Measurements from ENCODE around the gene CNR2.

CNR2 gene

GRCh38 chr1:23928789-23929188, 15.6 kb upstream of the CNR2 start (continued):
- TF ChIP-seq CSRNP3 (CRISPR knock-in tag; IDR thresholded peaks at IDR 0.05) (no peak), ISL1 (CRISPR knock-in tag; IDR thresholded peaks at IDR 0.05) (no peak)

GRCh38 chr1:23927097-23927496, 13.9 kb upstream of the CNR2 start:
- TF ChIP-seq ARNTL (CRISPR knock-in tag; IDR thresholded peaks at IDR 0.05; ENCODE audit: borderline replicate concordance, low read depth) (no peak), GLIS3 (CRISPR knock-in tag; IDR thresholded peaks at IDR 0.05) (no peak), TCF4 (CRISPR knock-in tag; IDR thresholded peaks at IDR 0.05; ENCODE audit: borderline replicate concordance) (no peak), CREB5 (CRISPR knock-in tag; IDR thresholded peaks at IDR 0.05; ENCODE audit: low read depth) (no peak), TSHZ2 (CRISPR knock-in tag; IDR thresholded peaks at IDR 0.05) (no peak), POU6F1 (CRISPR knock-in tag; IDR thresholded peaks at IDR 0.05; ENCODE audit: borderline replicate concordance, low read depth) (no peak), ZNF70 (CRISPR knock-in tag; IDR thresholded peaks at IDR 0.05) (no peak), OSR1 (CRISPR knock-in tag; IDR thresholded peaks at IDR 0.05) (no peak), CSRNP3 (CRISPR knock-in tag; IDR thresholded peaks at IDR 0.05) (no peak), BACH2 (CRISPR knock-in tag; IDR thresholded peaks at IDR 0.05; ENCODE audit: borderline replicate concordance) (no peak), ESRRG (CRISPR knock-in tag; IDR thresholded peaks at IDR 0.05) (no peak), ZNF8 (CRISPR knock-in tag; IDR thresholded peaks at IDR 0.05) (no peak), PPARA (CRISPR knock-in tag; IDR thresholded peaks at IDR 0.05; ENCODE audit: borderline replicate concordance) (no peak), SNAI2 (CRISPR knock-in tag; IDR thresholded peaks at IDR 0.05) (no peak), ZC3H10 (CRISPR knock-in tag; IDR thresholded peaks at IDR 0.05) (no peak), ZFP30 (CRISPR knock-in tag; IDR thresholded peaks at IDR 0.05) (no peak), TOX (CRISPR knock-in tag; IDR thresholded peaks at IDR 0.05; ENCODE audit: borderline replicate concordance) (no peak), PATZ1 (CRISPR knock-in tag; IDR thresholded peaks at IDR 0.05; ENCODE audit: borderline replicate concordance) (no peak), ZFP3 (CRISPR knock-in tag; IDR thresholded peaks at IDR 0.05) (no peak), CSDC2 (CRISPR knock-in tag; IDR thresholded peaks at IDR 0.05) (no peak)
- no peak for ATAC-seq

GRCh38 chr1:23925279-23925678, 12.1 kb upstream of the CNR2 start:
- TF ChIP-seq TCF4 (CRISPR knock-in tag; IDR thresholded peaks at IDR 0.05; ENCODE audit: borderline replicate concordance): no peak
- no peak for TF ChIP-seq POU6F1 (CRISPR knock-in tag; IDR thresholded peaks at IDR 0.05; ENCODE audit: borderline replicate concordance, low read depth)
- no peak for TF ChIP-seq GLIS3 (CRISPR knock-in tag; IDR thresholded peaks at IDR 0.05)
- no peak for TF ChIP-seq TSHZ2 (CRISPR knock-in tag; IDR thresholded peaks at IDR 0.05)
- TF ChIP-seq ZNF70 (CRISPR knock-in tag; IDR thresholded peaks at IDR 0.05): no peak
- TF ChIP-seq ESRRG (CRISPR knock-in tag; IDR thresholded peaks at IDR 0.05): no peak
- no peak for TF ChIP-seq ARNTL (CRISPR knock-in tag; IDR thresholded peaks at IDR 0.05; ENCODE audit: borderline replicate concordance, low read depth)
- no peak for TF ChIP-seq ZC3H10 (CRISPR knock-in tag; IDR thresholded peaks at IDR 0.05)
- TF ChIP-seq ZFP3 (CRISPR knock-in tag; IDR thresholded peaks at IDR 0.05): no peak
- TF ChIP-seq ZNF8 (CRISPR knock-in tag; IDR thresholded peaks at IDR 0.05): no peak
- TF ChIP-seq PPARA (CRISPR knock-in tag; IDR thresholded peaks at IDR 0.05; ENCODE audit: borderline replicate concordance): no peak
- TF ChIP-seq OSR1 (CRISPR knock-in tag; IDR thresholded peaks at IDR 0.05): no peak
- TF ChIP-seq ZFP30 (CRISPR knock-in tag; IDR thresholded peaks at IDR 0.05): no peak
- no peak for ATAC-seq

Data from SK-N-SH treated with all-trans-retinoic acid at 6 μM for 48 hours (cell line).